Measurements from ENCODE around the gene HOXA4. TPM values are rescaled to one million over a fixed set of nuclear protein-coding genes. Genes with fewer than 3 reads are reported as not detected.
A peak's percentile ranks its signal among the peaks of the same experiment; 100 is the strongest.

HOXA4 gene
- total RNA-seq, 1 donor from 2014 or later: not detected

DNA sequence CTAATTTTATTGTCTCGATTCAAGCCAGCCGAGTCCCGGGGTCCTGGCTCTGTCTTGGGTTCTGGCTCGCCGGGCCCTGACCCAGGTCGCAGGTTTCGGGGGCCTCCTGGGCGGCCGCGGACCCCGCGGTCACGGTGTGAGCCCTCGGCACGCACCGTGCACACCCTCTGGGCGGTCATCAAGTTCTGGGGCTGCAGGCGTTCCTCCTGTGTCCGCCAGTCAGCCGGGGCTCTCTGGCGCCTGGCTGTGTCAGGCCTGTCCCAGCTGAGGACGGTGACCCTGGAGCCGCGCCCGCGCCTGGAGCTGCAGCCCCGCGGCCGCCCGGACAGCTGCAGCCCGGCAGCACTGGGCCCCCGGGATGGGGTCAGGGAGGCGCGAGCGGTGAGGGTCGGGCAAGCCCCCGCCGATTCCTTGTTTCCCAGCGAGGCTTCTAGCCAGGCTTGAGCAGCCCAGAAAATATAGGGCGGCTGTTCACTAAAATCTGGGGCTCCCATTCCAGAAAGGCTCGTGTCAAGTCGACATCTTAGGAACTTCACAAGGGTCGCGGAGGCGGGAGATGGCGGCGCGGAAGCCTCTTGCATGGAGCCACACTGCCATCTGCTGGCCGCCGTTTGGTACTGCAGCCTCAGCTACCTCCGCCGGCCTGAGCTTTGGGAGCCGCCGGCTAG, 30.1 kb upstream of the HOXA4 start:
- peaks cover 3% of the 10 kb centered on the region for H3K4me1 Mint-ChIP-seq (ENCODE audit: low read depth, unreplicated experiment)
- H3K4me3 Mint-ChIP-seq (ENCODE audit: unreplicated experiment): peak overlapping the region; percentile 46
- peaks cover 14% of the 10 kb centered on the region for H3K9me3 Mint-ChIP-seq (ENCODE audit: unreplicated experiment)
- peaks cover 45% of the 10 kb centered on the region for H3K27me3 Mint-ChIP-seq (ENCODE audit: unreplicated experiment)
- no peak overlapping the region for H3K27ac Mint-ChIP-seq (ENCODE audit: unreplicated experiment)
- peaks cover 10% of the 10 kb centered on the region for H3K36me3 Mint-ChIP-seq (ENCODE audit: unreplicated experiment)
- peak; percentile 94 for DNase-seq
- TF ChIP-seq, protein P1, sequence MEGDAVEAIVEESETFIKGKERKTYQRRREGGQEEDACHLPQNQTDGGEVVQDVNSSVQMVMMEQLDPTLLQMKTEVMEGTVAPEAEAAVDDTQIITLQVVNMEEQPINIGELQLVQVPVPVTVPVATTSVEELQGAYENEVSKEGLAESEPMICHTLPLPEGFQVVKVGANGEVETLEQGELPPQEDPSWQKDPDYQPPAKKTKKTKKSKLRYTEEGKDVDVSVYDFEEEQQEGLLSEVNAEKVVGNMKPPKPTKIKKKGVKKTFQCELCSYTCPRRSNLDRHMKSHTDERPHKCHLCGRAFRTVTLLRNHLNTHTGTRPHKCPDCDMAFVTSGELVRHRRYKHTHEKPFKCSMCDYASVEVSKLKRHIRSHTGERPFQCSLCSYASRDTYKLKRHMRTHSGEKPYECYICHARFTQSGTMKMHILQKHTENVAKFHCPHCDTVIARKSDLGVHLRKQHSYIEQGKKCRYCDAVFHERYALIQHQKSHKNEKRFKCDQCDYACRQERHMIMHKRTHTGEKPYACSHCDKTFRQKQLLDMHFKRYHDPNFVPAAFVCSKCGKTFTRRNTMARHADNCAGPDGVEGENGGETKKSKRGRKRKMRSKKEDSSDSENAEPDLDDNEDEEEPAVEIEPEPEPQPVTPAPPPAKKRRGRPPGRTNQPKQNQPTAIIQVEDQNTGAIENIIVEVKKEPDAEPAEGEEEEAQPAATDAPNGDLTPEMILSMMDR (IDR thresholded peaks at IDR 0.05; ENCODE audit: partially characterized antibody, unreplicated experiment): peak; percentile 100

DNA sequence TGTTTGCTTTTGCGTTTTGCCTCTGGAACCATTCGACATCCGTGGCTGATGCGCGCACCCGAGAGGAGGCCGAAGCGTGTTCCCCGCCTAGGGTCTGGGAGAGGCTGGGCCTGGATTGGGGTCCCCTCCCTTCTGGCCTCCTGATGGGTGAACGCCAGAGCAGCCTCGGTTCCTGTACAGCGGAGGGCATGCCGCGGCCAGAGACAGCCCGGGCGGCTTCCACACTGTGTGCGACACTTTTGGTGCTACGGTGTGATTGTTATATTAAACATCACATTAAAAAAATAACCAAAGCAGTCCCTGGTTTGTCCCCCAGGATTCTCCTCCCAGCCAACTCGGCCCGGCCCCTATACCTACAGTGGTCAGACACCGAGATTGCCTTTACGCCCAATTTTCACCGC, 29.6 kb upstream of the HOXA4 start:
- H3K27me3 Mint-ChIP-seq (ENCODE audit: unreplicated experiment): peaks cover 47% of the 10 kb centered on the region
- no peak for DNase-seq
- peaks cover 2% of the 10 kb centered on the region for H3K4me1 Mint-ChIP-seq (ENCODE audit: low read depth, unreplicated experiment)
- H3K4me3 Mint-ChIP-seq (ENCODE audit: unreplicated experiment): peak overlapping the region; percentile 38
- H3K36me3 Mint-ChIP-seq (ENCODE audit: unreplicated experiment): peaks cover 10% of the 10 kb centered on the region
- H3K27ac Mint-ChIP-seq (ENCODE audit: unreplicated experiment): no peak overlapping the region
- TF ChIP-seq, protein P1 (IDR thresholded peaks at IDR 0.05; ENCODE audit: partially characterized antibody, unreplicated experiment): no peak
- peaks cover 15% of the 10 kb centered on the region for H3K9me3 Mint-ChIP-seq (ENCODE audit: unreplicated experiment)

DNA sequence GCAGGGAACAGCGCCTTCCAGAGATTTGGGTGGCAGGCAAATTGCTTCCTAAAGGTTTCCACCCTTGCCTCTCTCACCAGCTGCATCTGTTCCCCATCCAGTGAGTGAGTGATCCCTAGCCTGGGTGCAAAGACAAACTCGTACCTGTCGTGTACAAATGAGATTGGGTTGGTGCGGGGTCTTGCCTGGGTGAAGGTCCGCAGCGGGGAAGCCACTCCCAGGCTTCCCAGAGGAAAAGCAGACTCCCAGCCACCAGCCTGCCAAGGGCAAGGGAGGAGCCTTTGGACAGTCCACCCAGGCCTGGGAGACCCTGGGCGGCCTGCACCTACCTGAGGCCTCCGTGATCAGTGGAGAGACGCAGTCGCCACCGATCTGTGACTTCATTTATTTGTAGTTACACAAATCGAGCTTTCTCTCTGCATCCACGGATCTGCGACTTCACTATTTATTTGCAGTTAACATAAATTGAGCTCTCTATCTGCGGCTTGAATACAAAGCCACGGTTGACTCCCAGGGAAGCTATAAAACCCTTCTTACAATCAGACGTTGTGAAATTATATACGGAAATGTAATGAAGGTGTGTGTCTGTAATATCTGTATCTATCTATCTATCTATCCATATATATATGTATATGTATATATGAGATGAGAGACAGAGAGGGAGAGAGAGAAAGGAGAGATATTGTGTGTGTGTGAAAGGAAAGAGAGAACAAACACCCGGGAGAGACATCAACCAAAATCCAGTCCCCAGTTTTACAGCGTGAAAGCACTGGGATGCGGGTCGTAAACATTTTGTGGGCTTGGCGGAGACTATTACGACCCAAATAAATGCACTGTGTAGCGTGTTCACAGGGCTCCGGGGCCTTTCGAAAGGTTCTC, 28.9 kb upstream of the HOXA4 start:
- peaks cover 16% of the 10 kb centered on the region for H3K9me3 Mint-ChIP-seq (ENCODE audit: unreplicated experiment)
- H3K27me3 Mint-ChIP-seq (ENCODE audit: unreplicated experiment): peaks cover 50% of the 10 kb centered on the region
- no peak for DNase-seq
- TF ChIP-seq, protein P1 (IDR thresholded peaks at IDR 0.05; ENCODE audit: partially characterized antibody, unreplicated experiment): no peak
- H3K27ac Mint-ChIP-seq (ENCODE audit: unreplicated experiment): no peak overlapping the region
- peak overlapping the region; percentile 82 for H3K4me3 Mint-ChIP-seq (ENCODE audit: unreplicated experiment)
- H3K4me1 Mint-ChIP-seq (ENCODE audit: low read depth, unreplicated experiment): peaks cover 2% of the 10 kb centered on the region
- H3K36me3 Mint-ChIP-seq (ENCODE audit: unreplicated experiment): peaks cover 10% of the 10 kb centered on the region

DNA sequence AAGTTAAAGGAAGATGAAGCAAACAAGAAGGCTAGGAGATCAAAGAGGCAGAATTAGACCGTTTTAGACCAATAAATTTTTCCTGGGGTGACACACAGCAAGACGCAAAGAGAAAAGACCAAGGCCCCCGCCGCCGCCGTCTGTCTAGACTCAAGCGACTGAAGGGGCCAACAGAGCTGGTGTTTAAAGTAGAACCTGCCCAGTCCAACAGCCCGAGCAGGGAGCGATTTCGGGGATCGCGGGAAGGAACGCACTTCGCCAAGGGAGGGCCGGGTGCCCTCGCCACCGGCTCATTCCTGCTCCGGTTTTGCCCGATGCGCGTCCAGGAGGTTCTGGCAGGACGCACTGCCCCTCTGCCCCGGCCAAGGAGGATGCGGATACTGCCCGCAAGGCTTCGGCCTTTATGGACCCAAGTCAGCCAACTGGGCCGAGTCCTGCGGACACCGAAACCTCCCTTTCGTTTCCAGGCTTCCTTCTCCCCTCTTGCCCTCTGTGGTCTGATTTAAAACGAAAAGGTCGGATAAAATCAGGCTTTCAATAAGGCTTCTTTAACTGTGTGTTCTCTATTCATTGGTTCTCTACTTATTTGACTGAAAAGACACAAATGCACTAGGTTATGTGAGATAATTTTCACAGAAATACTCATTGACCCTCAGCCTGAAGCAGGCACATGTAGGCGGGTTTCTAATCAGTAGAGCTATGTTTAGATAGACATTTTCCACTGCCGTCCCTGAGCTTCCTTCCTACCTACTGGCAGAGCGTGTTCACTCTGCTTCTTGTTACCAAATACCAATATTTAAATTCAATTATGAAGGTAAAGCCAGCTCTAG, 28.1 kb upstream of the HOXA4 start:
- Mint-ChIP-seq H3K9me3 (ENCODE audit: unreplicated experiment) (peaks cover 19% of the 10 kb centered on the region), H3K27ac (ENCODE audit: unreplicated experiment) (no peak overlapping the region), H3K4me1 (ENCODE audit: low read depth, unreplicated experiment) (peaks cover 2% of the 10 kb centered on the region), H3K27me3 (ENCODE audit: unreplicated experiment) (peaks cover 50% of the 10 kb centered on the region), H3K36me3 (ENCODE audit: unreplicated experiment) (peaks cover 14% of the 10 kb centered on the region), H3K4me3 (ENCODE audit: unreplicated experiment) (no peak overlapping the region)
- TF ChIP-seq, protein P1 (IDR thresholded peaks at IDR 0.05; ENCODE audit: partially characterized antibody, unreplicated experiment): no peak
- no peak for DNase-seq
